DMS114 treated with DMSO at 0.1 percent for 48 hours (cell line): ENCODE results near the gene C5orf22.
"Not testable (repeated sequence)": the region's sequence is repeated elsewhere in the genome, so short reads cannot be mapped to it uniquely, and the experiment has no call there.

Source experiments
- DNase-seq: peaks from one replicate; lab custom pipeline; 2025; ENCODE audit not compliant: unreplicated experiment; lab: John Stamatoyannopoulos, UW

Gene C5orf22

DNA sequence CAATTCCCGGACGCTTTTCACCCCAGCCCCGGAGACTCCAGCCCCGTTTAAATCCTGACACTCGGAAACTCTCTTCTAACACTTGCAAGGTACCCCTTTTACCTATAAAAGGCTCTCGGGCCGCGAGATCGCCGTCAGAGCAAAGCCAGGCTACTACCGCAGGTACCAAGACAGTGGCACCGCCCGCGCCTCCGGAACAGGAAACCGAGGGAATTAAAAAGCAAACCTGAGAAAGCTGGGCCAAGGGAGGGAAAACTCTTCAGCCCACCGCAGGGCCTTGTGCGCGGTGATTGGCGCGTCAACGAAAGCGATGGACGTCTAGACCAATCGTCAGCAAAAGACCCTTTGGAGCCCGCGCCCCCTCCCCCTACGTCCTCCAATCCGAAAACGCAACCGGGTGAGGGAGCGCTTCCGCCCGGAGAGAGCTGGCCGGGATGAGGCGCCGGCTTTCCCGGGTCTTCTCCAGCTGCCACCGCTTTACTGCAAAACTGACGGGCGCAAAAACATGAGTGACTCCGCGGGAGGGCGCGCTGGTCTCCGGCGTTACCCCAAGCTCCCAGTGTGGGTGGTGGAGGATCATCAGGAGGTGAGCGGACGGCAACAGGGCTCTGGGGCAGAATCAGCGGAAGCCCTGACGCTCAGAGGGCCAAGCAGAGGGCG, at the start of gene C5orf22, which contains the start of gene DROSHA:
Gene C5orf22, plus strand, starts transcription at position 414 of the 660 bp plus-strand sequence. Its CDS starts 92 bp downstream, at position 506.
Gene DROSHA, minus strand, starts transcription at position 206 of the 660 bp plus-strand sequence. CDS start 3,034 bp downstream, outside the sequence.
- DNase-seq = peak; percentile 92

DNA sequence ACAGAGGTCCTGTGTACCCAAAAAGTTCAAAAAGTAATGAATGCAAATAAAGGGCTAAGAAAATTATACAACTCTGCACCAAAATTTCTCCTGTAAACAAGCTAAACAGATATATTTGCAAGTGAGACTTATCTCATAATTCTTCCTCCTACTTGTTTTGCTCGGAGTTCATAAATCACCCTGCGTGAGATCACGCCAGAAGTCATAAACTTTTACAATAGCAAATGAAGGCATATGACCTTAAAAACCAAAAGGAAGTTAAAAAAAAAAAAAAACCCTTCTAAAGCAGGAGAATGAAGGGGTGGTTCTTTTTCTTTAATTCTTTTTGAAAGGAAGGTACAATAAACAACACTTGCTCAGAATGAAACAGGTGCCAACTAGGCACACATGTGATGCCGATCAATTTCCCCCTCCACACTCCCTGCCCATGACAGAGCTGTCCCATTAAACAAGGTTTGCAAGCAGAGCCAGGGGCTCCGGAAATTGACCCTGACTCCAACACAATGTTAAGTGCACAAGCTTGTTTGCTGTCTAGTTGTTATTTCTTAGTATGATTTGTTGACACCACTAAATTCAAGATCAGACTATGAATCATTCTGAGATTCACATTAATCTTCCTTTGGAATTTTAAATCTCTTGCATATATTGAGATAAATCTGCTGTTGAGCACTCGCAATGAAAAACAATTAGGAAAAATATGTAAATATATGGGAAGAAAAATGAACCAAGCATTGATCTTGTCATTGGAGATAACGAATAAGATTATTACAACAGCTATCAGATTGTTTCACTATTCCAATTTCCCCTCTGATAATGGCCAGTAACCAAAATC, 46.5 kb upstream of the C5orf22 start:
- no peak for DNase-seq

DNA sequence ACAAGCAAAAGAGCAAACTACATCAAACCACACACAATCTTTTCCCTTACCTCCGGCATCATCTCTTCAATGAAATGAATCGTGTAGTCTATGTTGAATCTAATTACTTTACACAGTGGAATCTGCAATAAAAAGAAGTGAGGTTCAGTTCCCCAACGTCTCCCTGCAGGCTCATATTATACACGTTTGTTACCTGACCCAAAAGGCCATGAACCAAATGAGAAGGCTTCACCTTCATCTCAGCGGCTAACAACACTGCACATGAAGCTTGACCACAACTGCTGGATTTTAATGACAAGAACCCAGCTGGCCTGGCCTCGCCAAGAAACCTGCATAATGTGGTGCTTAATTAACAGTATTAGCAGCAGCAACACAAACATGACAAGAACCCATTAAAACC, 45.7 kb upstream of the C5orf22 start:
- DNase-seq = no peak

DNA sequence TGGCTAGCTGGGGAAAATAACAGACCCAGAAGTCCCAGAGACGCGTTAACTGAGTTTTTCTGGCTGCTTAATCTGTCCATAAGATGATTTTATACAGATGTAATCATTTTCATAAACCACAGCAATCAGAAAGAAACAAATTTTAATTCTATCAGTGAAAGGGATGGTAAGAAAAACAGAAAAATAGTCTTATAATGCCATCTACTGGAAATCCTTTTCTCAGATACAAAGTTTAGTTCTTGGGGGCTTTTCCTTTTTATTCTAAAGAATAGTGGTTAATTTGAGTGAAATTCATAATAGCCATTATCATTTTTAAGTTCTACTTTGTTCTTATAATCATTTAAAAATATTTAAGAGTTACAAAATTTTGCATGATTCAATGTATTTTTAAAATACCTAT, 44.6 kb upstream of the C5orf22 start:
- no peak for DNase-seq

DNA sequence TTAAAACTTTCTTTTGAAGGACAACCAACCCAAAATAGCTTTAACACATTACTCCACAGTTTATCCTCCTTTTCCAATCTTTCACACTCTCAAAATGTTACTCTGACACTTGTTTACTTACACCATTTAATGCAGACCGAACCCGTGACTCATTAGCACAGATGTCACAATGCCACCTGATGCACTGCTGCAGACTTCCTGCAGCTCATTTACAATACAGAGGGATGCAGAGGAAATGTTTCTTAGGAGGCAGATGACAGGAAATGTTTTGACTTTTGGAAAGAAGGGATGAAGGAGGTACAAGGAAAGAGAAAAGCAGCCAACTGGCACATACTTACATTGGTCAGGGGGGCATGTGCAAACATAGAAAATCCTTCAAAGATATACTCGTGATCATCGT, 39.2 kb upstream of the C5orf22 start:
- no peak for DNase-seq

DNA sequence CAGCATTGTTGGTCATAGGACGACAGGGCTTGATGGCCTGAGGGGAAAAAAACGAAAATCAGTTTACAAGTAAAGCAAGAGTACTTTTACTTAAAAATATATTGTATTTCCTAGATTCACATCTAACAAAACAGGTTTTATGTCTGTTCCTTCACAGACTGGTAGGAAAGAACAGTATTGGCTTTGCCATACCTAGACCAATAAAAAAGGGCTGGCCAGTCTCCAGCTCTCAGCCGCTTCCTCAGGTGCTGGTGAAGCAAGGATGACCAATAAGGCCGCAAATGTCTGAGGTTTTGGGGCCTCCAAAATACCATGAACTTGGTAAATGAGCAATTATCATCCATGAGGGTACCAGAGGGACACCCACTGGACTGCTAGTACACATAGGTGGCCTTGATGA, 36.8 kb upstream of the C5orf22 start:
- no peak for DNase-seq

DNA sequence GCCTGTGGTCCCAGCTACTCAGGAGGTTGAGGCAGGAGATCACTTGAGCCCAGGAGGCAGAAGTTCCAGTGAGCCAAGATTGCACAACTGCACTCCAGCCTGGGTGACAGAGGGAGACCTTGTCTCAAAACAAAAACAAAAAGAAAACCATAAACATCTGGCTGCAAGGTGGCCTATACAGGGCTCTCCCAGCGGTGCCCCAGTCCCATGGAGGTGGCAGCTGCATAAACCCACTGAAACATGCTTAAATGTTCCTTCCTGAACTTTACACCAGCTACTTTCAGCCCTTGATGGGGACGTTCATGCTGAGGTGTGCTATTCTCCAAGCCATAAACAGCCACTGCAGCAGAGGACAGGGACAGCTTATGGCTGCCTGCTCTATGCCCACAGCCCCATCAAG, 35.8 kb upstream of the C5orf22 start:
- no peak for DNase-seq

DNA sequence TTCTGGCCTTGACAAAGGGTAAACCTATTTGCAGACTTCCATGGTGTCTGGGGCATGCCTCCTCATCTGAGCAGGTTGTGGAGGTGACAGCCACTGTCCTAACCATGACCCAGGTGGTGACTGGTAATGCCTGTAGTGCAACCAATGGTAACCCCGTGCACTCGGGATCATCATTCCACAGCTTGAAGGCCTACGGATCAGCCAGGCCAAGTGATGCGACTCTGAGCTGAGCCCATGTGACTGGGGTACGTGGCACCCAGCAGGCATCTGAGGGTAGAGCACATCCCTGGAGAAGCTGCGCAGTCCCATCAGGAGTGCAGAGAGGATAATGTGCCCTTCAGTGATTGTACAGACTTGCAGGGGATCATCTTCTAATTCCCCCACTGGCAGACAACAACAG, 35.2 kb upstream of the C5orf22 start:
- no peak for DNase-seq

DNA sequence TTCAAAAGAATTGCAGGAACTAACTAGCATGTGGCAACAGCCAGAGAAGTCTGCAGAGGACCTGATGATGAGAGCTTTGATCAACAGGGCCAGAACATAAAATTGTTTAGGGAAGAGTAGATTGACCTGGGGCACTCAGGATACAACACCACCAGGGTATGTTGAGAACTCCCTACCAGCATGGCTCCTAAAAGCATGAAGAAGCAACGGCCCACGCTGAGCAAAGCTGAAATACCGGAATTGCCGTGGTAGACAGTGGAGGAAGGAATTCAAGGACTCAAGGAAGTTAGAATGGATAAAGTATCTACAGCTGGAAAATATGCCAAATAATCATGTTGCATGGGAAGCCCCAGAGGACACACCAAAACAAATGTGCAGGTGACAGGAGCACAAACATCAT, 31.8 kb upstream of the C5orf22 start:
- DNase-seq = no peak

DNA sequence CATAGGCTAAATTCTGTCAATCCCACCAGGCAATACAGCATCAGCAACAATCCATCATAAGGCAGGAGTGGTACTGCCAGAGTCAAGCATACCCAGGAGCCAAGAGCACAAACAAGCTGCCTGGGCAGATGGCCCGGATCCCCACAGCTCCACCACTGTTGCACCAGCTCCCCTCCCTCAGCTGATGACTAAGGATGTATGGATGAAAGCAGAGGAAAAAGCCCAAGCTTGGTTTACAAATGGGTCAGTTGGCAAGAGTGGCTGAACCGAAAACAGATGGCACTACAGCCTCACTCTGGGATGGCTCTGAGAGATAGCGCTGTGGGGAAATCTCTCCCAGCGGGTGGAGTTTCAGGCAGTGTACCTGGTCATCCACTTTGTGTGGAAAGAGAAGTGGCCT, 29.6 kb upstream of the C5orf22 start:
- no peak for DNase-seq

DNA sequence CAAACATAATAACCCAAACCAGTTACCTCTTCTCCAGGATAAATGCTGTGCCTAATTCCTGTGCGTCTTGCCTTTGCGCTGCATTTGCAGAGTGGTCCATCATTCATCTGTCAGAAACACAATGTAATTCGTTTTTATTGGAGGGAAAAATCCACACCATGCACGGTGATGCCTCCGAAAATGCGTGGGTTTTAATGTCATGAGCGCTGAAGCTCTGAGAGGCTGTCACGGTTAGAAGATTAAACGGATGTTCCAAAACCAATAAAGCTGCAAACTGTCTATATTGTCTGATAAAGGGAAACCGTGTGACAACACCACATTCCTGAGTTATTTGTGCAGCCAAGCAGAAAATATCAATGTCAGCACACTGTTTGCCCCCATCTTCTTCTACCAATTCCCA, 27.6 kb upstream of the C5orf22 start:
- no peak for DNase-seq

DNA sequence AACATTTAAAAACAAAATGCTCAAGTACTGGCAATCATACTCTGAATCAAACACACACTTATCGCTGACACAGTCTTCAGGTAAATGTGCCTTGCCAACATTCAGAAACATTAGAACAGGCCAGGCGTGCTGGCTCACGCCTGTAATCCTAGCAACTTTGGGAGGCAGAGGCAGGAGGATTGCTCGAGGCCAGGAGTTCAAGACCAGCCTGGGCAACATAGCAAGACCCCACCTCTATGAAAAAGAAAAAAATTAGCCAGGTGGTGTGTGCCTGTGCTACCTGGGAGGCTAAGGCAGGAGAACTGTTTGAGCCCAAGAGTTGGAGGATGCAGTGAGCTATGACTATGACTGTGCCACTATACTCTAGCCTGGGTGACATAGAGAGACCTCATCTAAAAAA, 20.8 kb upstream of the C5orf22 start:
- no peak for DNase-seq

DNA sequence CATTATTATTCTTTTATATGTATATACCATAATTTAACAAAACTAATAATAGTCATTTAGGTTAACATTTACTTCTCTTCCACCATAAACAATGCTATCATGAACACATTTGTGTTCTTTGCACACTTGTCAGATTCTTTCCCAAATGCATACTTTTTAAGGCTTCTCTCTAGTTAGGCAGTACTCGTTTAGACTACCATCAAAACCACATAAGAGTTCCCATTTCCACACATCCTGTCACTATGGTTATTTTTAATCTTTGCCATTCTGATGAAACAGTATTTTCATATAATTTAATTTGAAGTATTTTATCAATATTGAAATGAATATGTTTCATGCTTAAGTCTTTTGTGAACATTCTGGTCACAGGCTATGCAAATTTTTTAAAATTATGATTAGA, 15.3 kb upstream of the C5orf22 start:
- no peak for DNase-seq

DNA sequence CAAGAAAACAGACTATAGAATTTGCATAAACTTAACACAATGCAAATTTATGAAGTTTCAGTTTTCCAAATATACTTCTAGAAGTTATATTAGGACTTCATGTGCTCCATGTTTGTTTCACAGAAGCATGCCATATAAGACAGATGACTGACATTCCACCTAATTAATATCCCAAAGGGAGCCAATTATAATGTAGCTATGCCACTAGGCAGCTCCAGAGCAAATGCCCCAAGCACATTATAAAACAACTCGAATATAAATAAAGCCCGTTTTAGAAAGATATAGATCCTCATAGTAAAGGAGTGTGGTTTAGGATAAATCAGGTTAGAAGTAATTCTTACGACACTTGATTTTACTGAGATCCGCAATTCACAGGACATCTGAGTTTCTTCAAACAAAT, 9.1 kb upstream of the C5orf22 start:
- no peak for DNase-seq

DNA sequence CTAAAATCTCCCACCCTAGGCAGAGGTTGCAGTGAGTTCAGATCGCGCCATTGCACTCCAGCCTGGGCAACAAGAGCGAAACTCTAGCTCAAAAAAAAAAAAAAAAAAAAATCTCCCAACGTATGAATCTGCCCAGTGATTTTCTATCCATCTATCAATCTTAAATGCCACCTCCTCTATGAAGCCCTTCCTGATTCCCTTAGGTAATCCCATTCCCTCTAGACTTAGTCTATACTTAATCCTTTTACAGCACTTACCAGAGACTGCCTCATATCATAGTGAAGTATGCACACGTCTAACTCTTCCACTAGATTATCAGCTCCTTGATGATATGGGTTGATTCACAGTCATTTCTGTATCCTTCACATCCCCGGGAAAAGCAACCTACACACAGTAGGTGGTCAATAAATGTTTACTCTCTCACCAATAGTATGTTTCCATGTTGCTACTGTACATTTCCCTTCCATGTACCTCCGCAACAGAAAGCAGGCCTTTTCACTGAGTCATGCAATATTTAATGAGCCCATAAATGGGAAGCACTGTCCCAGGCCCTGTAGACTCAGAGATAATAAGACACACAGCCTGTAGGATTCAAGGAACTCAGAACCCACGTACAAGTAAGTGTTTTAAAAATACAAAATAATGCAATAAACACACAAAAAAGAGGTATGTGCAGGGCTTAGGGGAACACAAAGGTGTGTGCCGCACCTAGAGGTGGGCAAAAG, 1.4 kb upstream of the C5orf22 start:
- no peak for DNase-seq

DNA sequence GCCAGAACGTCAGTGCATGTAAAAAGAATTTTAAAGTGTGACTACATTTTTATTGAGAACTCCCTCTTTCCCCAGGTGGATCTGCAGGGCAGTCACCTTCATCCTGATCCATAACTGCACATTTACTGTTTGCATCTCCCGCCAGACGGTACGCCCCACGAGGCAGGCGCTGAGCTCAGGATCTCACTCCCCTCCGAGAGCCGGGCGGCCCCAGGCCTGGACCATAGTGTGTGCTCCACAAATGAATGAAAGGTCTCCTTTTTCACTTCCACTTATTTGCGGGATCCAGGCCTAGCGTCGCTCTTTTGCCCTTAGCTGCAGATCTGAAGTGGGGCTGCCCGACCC, 586 bp upstream of the C5orf22 start:
- peak; percentile 49 for DNase-seq

DNA sequence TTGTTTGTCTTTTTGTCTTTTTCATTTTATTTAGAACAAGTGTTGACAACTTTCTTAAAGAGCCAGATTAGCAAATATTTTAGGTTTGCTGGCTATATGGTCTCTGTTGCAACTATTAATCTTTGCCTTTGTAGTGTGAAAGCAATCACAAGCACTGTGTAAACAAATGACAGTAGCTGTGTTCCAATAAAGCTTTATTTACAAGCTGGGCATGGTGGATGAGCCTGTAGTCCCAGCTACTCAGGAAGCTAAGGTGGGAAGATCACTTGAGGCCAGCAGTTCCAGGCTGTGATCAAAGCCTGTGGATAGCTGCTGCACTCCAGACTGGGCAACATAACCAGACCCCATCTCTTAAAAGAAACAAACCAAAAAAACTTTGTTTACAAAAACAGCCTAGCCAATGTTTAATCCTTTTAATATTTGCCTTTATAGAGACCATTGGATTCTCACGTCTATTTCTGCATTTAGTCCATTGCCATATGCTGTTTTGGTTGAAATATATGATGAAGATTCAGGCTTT, 2.5 kb downstream of the C5orf22 start:
- DNase-seq = no peak

DNA sequence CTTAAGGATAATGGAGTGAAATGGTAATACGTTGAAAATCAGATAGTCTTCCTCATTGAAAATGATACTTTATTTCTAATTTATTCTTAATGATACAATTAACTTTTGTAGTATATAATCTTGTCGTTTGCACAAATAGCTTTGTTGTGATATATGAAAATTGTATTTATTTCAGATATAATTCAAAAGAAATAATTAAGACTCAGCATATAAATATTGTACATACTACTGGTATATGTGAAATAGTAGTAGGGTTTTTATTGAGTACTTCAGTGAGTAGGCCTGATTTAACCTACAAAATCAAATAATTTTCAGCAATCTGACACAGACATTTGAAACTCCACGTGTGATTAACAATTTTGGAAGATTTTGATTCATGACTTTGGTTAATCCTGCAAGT, 4.8 kb downstream of the C5orf22 start:
- no peak for DNase-seq

DNA sequence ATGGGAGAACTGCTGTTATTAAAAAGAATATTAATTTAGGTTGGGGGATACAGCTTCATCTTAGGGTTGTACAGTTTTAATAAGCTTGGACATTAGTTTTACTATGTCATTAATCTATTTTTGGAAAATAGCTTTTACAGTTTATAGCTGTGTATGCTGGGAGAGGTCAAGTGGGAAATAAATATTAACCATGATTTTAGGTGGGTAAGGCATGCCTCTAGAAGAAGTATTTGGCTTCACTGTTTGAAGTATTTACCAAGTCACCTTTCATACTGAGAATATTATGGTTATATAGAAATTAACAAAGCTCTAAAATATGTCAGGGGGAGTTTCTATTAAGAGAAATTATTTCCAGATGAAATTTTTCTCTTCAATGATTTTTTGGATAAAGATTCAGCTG, 5.2 kb downstream of the C5orf22 start:
- DNase-seq = no peak

DNA sequence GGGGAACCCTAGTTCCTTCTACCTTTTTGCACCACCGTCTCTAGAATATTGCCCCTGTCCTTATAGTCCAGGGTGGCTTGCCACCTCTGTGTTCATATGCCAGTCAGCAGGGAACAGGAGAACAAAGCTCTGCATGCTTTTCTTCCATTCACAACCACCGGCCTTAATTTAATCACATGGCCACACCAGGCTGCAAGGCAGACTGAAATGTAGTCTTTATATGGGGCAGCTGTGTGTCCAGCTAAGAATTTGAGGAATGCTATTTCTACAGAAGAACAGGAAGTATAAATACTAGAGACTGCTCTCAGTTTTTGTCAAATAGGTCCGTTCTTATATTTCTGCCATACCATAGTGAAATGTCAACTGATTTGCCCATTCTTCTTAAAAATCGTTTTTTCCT, 5.8 kb downstream of the C5orf22 start:
- no peak for DNase-seq

DNA sequence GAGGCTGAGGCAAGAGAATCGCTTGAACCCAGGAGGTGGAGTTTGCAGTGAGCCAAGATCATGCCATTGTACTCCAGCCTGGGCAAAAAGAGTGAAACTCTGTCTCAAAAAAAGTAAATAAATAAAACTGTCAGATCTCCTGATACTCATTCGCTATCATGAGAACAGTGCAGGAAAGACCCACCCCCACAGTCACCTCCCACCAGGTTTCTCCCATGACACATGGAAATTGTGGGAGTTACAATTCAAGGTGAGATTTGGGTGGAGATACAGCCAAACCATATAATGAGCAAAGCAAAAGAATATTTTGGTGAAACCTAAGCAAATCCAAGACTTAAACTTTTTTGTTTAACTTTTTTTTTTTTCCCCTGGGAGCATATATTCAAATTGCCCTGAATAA, 17.0 kb downstream of the C5orf22 start:
- DNase-seq = not testable (repeated sequence)

DNA sequence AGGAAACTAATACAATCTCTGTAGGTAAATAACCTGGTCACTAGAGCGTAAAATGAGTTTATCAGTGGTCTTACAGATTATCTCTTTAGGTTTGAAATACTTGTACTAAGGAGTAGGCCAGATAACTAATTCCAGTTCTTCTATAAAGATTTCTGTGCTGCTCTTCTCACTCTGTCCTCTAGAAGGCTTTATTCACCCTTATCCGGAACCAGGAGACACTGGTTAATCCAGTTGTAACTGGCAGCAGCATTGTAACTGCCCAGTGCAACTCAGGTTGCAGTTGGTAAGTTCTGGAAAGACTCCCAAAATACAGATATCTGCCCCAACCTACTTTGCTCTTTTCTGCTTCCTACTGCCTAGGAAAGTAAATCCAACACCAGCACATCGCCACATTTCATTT, 19.8 kb downstream of the C5orf22 start:
- DNase-seq = no peak
